ENCODE measurements around the gene ELAVL1. TPM values are rescaled to one million over a fixed set of nuclear protein-coding genes. Genes with fewer than 3 reads are reported as not detected.

Gene ELAVL1
- total and polyA plus RNA-seq, 2 donors (not counting 1 experiment from before 2014, with no cell fraction given) = 21.8 to 63.5 TPM

- H3K27ac Mint-ChIP-seq = peak overlapping the region; percentile 85
- H3K9me3 Mint-ChIP-seq (ENCODE audit: insufficient read depth) = no peaks in the 10 kb centered on the region
- intact Hi-C loops (cut with micrococcal nuclease) = no loop called here
- Histone ChIP-seq H3K9me3 (ENCODE audit: control extremely low read depth in 1 of 3, control insufficient read depth in 2 of 3, insufficient read depth in 1 of 3, low read length in 2 of 3) (no peaks in the 10 kb centered on the region), H4K20me1 (ENCODE audit: control insufficient read depth, insufficient read depth, low read length, poor library complexity, severe bottlenecking) (peaks cover 56% of the 10 kb centered on the region), H3K36me3 (replicated peaks in 1 of 2; ENCODE audit: control extremely low read depth in 1 of 2, control insufficient read depth in 1 of 2, extremely low read depth in 1 of 2, insufficient read depth in 2 of 2, low read length in 1 of 2) (peaks cover 1 to 3% of the 10 kb centered on the region in 2 experiments), H3K79me2 (ENCODE audit: control insufficient read depth, insufficient read depth, low read length) (peaks cover 63% of the 10 kb centered on the region), H3K4me1 (ENCODE audit: control insufficient read depth in 2 of 2, insufficient read depth in 2 of 2, low read length in 2 of 2) (peaks cover 25 to 42% of the 10 kb centered on the region in 2 donors), H3K4me2 (replicated peaks; ENCODE audit: low read depth, low read length, poor library complexity, severe bottlenecking) (peak overlapping the region; percentile 89), H3K4me3 (ENCODE audit: control extremely low read depth in 1 of 5, extremely low read depth in 1 of 5, insufficient read depth in 1 of 5, low read depth in 2 of 5, low read length in 4 of 5) (peak overlapping the region in 3 of 5 experiments; percentile 45 to 66 (median 56)), H3K9ac (ENCODE audit: low read length) (peak overlapping the region; percentile 3), H3K27me3 (replicated peaks in 1 of 4; ENCODE audit: control extremely low read depth in 1 of 4, control insufficient read depth in 3 of 4, insufficient read depth in 4 of 4, low read length in 3 of 4) (no peaks in the 10 kb centered on the region), H3K27ac (ENCODE audit: low read length in 2 of 2) (peak overlapping the region in 1 of 2 donors; percentile 1), H2AFZ (ENCODE audit: insufficient read depth, low read depth, low read length, poor library complexity, severe bottlenecking) (no peak overlapping the region)
- ATAC-seq (ENCODE audit: low read depth) (no peak), DNase-seq (no peak)
- 44% methylated on average over 2 of the region's 6 CpGs for WGBS (ENCODE audit: insufficient coverage)
- POLR2A ChIA-PET = interaction anchor here (1.7 kb wide), 1 partner anchor 60 kb away, joined by 5 read pairs; the partner anchor contains the start of gene TIMM44
- CTCF ChIA-PET = interaction anchor here (0.8 to 3.6 kb wide), 2 partner anchors 14 to 60 kb away, joined by 3 to 18 read pairs; partner anchors contain the start of gene TIMM44
- no peaks in the 10 kb centered on the region for H3K27me3 Mint-ChIP-seq
- H3K4me3 Mint-ChIP-seq = peak overlapping the region; percentile 95
- TF ChIP-seq EZH2 (IDR thresholded peaks at IDR 0.05; ENCODE audit: borderline replicate concordance, insufficient read depth, low read depth, low read length, poor library complexity, severe bottlenecking) = no peak
- no peak for TF ChIP-seq CTCF (IDR thresholded peaks at IDR 0.05)
- H3K4me1 Mint-ChIP-seq = peaks cover 46% of the 10 kb centered on the region
Measured at GRCh38 chr19:8004001-8004400, 1.4 kb downstream of the ELAVL1 start.

All from B cell (primary cell).